Measurements from ENCODE around the gene ZNF792. TPM values are rescaled to one million over a fixed set of nuclear protein-coding genes. Genes with fewer than 3 reads are reported as not detected.

Gene ZNF792
- total and polyA plus RNA-seq, 8 donors = 1.0 to 6.4 (median 2.5) TPM

GRCh38 chr19:34979819-34980640 is 16.0 kb upstream of the ZNF792 start:
- H3K36me3 ChIP-seq = no peaks in the 10 kb centered on the region
- H3K9me3 ChIP-seq = no peaks in the 10 kb centered on the region
- H3K27me3 ChIP-seq = no peaks in the 10 kb centered on the region
- H3K4me1 ChIP-seq = no peaks in the 10 kb centered on the region
- ATAC-seq = no peak
- peak in 1 of 6 donors; percentile 3 for DNase-seq
- TF ChIP-seq, protein P1, sequence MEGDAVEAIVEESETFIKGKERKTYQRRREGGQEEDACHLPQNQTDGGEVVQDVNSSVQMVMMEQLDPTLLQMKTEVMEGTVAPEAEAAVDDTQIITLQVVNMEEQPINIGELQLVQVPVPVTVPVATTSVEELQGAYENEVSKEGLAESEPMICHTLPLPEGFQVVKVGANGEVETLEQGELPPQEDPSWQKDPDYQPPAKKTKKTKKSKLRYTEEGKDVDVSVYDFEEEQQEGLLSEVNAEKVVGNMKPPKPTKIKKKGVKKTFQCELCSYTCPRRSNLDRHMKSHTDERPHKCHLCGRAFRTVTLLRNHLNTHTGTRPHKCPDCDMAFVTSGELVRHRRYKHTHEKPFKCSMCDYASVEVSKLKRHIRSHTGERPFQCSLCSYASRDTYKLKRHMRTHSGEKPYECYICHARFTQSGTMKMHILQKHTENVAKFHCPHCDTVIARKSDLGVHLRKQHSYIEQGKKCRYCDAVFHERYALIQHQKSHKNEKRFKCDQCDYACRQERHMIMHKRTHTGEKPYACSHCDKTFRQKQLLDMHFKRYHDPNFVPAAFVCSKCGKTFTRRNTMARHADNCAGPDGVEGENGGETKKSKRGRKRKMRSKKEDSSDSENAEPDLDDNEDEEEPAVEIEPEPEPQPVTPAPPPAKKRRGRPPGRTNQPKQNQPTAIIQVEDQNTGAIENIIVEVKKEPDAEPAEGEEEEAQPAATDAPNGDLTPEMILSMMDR (IDR thresholded peaks at IDR 0.05) = no peak
- no peak overlapping the region for H3K27ac ChIP-seq
- no peak overlapping the region for H3K4me3 ChIP-seq
- no peak for FAIRE-seq
- WGBS, 2 donors = 80 to 87% methylated on average over 12 of the region's 12 CpGs
- intact Hi-C loops (cut with DNase I) = no loop called here

- no peaks in the 10 kb centered on the region for H3K27me3 ChIP-seq
- DNase-seq (peak in 2 of 6 donors; percentile 1 to 16), FAIRE-seq (no peak), ATAC-seq (no peak)
- H3K4me3 ChIP-seq = no peak overlapping the region
- no peaks in the 10 kb centered on the region for H3K36me3 ChIP-seq
- WGBS, 2 donors = 78 to 82% methylated on average over 3 of the region's 3 CpGs
- no peak overlapping the region for H3K27ac ChIP-seq
- TF ChIP-seq, protein P1 (IDR thresholded peaks at IDR 0.05) = no peak
- intact Hi-C loops (cut with DNase I) = no loop called here
- H3K4me1 ChIP-seq = peaks cover 0 to 7% (median 0%) of the 10 kb centered on the region in 3 donors
- no peaks in the 10 kb centered on the region for H3K9me3 ChIP-seq
Measured at GRCh38 chr19:34976611-34977010, 12.6 kb upstream of the ZNF792 start.

GRCh38 chr19:34975056-34975455 is 11.0 kb upstream of the ZNF792 start:
- FAIRE-seq = no peak

GRCh38 chr19:34974646-34975045 is 10.6 kb upstream of the ZNF792 start:
- DNase-seq = no peak
- WGBS, 2 donors = 68 to 76% methylated on average over 5 of the region's 5 CpGs
- Histone ChIP-seq H3K27me3 (no peaks in the 10 kb centered on the region), H3K9me3 (no peaks in the 10 kb centered on the region), H3K4me3 (no peak overlapping the region), H3K36me3 (no peaks in the 10 kb centered on the region), H3K4me1 (peaks cover 0 to 7% (median 0%) of the 10 kb centered on the region in 3 donors), H3K27ac (no peak overlapping the region)
- no peak for ATAC-seq
- no peak for FAIRE-seq
- intact Hi-C loops (cut with DNase I) = loop anchor here in 1 of 3 donors (5.0 kb wide), 1 partner anchor 38 kb away; no protein-coding TSS in a partner anchor
- TF ChIP-seq, protein P1 (IDR thresholded peaks at IDR 0.05) = no peak

More at GRCh38 chr19:34975056-34975455, 11.0 kb upstream of the ZNF792 start:
- Histone ChIP-seq H3K36me3 (no peaks in the 10 kb centered on the region), H3K4me1 (peaks cover 0 to 7% (median 0%) of the 10 kb centered on the region in 3 donors), H3K4me3 (no peak overlapping the region), H3K9me3 (no peaks in the 10 kb centered on the region), H3K27me3 (no peaks in the 10 kb centered on the region), H3K27ac (no peak overlapping the region)
- no peak for ATAC-seq
- TF ChIP-seq, protein P1 (IDR thresholded peaks at IDR 0.05) = no peak
- intact Hi-C loops (cut with DNase I) = no loop called here
- WGBS, 2 donors = 69 to 76% methylated on average over 5 of the region's 5 CpGs
- peak in 1 of 6 donors; percentile 2 for DNase-seq
